IMR-90 (cell line): Measurements from ENCODE around the gene MS4A18. TPM values are rescaled to one million over a fixed set of nuclear protein-coding genes. Genes with fewer than 3 reads are reported as not detected.

Experiments used
- ATAC-seq: fragments of 200-7000 bp; cut with Tn5 transposase; 2 replicates; pipeline ENCODE4 v1.9.1; 2020; ENCODE audit warnings: low read depth, mild to moderate bottlenecking, moderate library complexity
- BruUV-seq: library from RNA; stranded (reverse); fragments of 400-500 nt; replicated peaks from 2 replicates; lab custom pipeline; 2021; lab: Mats Ljungman, UMichigan
- CTCF ChIA-PET: fragments of 300-600 bp; formaldehyde crosslinking; extraction: SDS; loops from one replicate; lab custom pipeline; 2021; ENCODE audit warnings: antibody characterized with exemption; lab: Yijun Ruan, JAX
- POLR2A ChIA-PET: fragments of 300-600 bp; sonication (Branson Sonifier 250); formaldehyde crosslinking; loops from one replicate; lab custom pipeline; 2022; ENCODE audit warnings: antibody characterized with exemption; ENCODE audit not compliant: unreplicated experiment; lab: Charles Lee
- DNase-seq: peaks from one replicate; pipeline ENCODE4 v3.0.0; 2013
- H2AFZ ChIP-seq: replicated peaks from 2 replicates; pipeline ENCODE3; 2013; ENCODE audit warnings: low read length, mild to moderate bottlenecking; ENCODE audit not compliant: poor library complexity
- H2AK5ac ChIP-seq: 2 replicates; pipeline ENCODE4 v1.6.1; 2013; ENCODE audit warnings: low read depth, low read length, inconsistent platforms
- H2AK9ac ChIP-seq: replicated peaks from 2 replicates; pipeline ENCODE3; 2013; ENCODE audit warnings: mild to moderate bottlenecking, low read depth, low read length, moderate library complexity; ENCODE audit not compliant: poor library complexity
- H2BK120ac ChIP-seq: 2 replicates; pipeline ENCODE4 v1.6.1; 2013; ENCODE audit warnings: low read depth, low read length, inconsistent platforms
- H2BK15ac ChIP-seq: 3 replicates; pipeline ENCODE4 v1.6.1; 2013; ENCODE audit warnings: low read depth, low read length, inconsistent platforms
- H2BK20ac ChIP-seq: 2 replicates; pipeline ENCODE4 v1.6.1; 2013; ENCODE audit warnings: low read depth, mild to moderate bottlenecking, inconsistent platforms, low read length, moderate library complexity
- H2BK5ac ChIP-seq: 2 replicates; pipeline ENCODE4 v1.6.1; 2013; ENCODE audit warnings: mild to moderate bottlenecking, low read depth, low read length, inconsistent platforms; ENCODE audit not compliant: poor library complexity, severe bottlenecking
- H3K14ac ChIP-seq: replicated peaks from 2 replicates; pipeline ENCODE4 v1.6.1; 2013; ENCODE audit warnings: low read depth, low read length, inconsistent platforms
- H3K18ac ChIP-seq: 2 replicates; pipeline ENCODE4 v1.6.1; 2013; ENCODE audit warnings: low read depth, low read length, control low read depth
- H3K23ac ChIP-seq: 2 replicates; pipeline ENCODE4 v1.6.1; 2013; ENCODE audit warnings: low read depth, low read length, inconsistent platforms
- H3K27ac ChIP-seq: 2 replicates; pipeline ENCODE4 v1.5.1; 2013; ENCODE audit warnings: mild to moderate bottlenecking, control low read depth, low read length; ENCODE audit not compliant: insufficient read depth
- H3K27me3 ChIP-seq: 2 replicates; pipeline ENCODE4 v1.6.1; 2013; ENCODE audit warnings: low read length; ENCODE audit not compliant: control insufficient read depth, insufficient read depth
- H3K36me3 ChIP-seq: 2 replicates; pipeline ENCODE4 v1.6.1; 2013; ENCODE audit warnings: low read length, mixed read lengths; ENCODE audit not compliant: control insufficient read depth, insufficient read depth
- H3K4ac ChIP-seq: 2 replicates; pipeline ENCODE4 v1.6.1; 2013; ENCODE audit warnings: low read depth, low read length, inconsistent platforms
- H3K4me1 ChIP-seq: 2 replicates; pipeline ENCODE4 v1.6.1; 2013; ENCODE audit warnings: low read length, mixed read lengths; ENCODE audit not compliant: control insufficient read depth, insufficient read depth
- H3K4me2 ChIP-seq: 2 replicates; pipeline ENCODE4 v1.6.1; 2013; ENCODE audit warnings: low read depth, mild to moderate bottlenecking, control low read depth, low read length, moderate library complexity
- H3K4me3 ChIP-seq: 2 replicates; pipeline ENCODE4 v1.5.1; 2013; ENCODE audit warnings: low read depth, mild to moderate bottlenecking, control low read depth, low read length, moderate library complexity; ENCODE audit not compliant: insufficient read depth
- H3K56ac ChIP-seq: 2 replicates; pipeline ENCODE4 v1.6.1; 2013; ENCODE audit warnings: low read length, inconsistent platforms; ENCODE audit not compliant: insufficient read depth; ENCODE audit errors: extremely low read depth
- H3K79me1 ChIP-seq, 2 experiments: 2 replicates each; pipeline ENCODE4 v1.6.1; 2013; ENCODE audit warnings: low read length in 2 of 2, inconsistent platforms in 1 of 2, low read depth in 1 of 2
- H3K9ac ChIP-seq: 2 replicates; pipeline ENCODE4 v1.6.1; 2013; ENCODE audit warnings: low read depth, low read length, control low read depth
- H3K9me1 ChIP-seq: 2 replicates; pipeline ENCODE4 v1.6.1; 2013; ENCODE audit warnings: low read length, inconsistent platforms; ENCODE audit not compliant: insufficient read depth
- H3K9me3 ChIP-seq: 2 replicates; pipeline ENCODE4 v1.6.1; 2013; ENCODE audit warnings: low read length; ENCODE audit not compliant: control insufficient read depth, insufficient read depth
- H4K20me1 ChIP-seq: 2 replicates; pipeline ENCODE4 v1.6.1; 2013; ENCODE audit warnings: low read length, inconsistent platforms; ENCODE audit not compliant: insufficient read depth
- H4K5ac ChIP-seq: 2 replicates; pipeline ENCODE4 v1.6.1; 2013; ENCODE audit warnings: mild to moderate bottlenecking, low read depth, low read length, control low read depth
- H4K8ac ChIP-seq, 2 experiments: 2 replicates each; pipeline ENCODE4 v1.6.1; 2013; ENCODE audit warnings: low read depth in 2 of 2, low read length in 2 of 2, control low read depth in 1 of 2, inconsistent platforms in 1 of 2
- H4K91ac ChIP-seq: 2 replicates; pipeline ENCODE4 v1.6.1; 2013; ENCODE audit warnings: low read depth, low read length, inconsistent platforms; ENCODE audit not compliant: insufficient read depth
- BHLHE40 ChIP-seq: fragments of 150-350 bp; IDR thresholded peaks from 2 replicates; pipeline ENCODE4 v1.6.1; 2016; ENCODE audit warnings: mild to moderate bottlenecking, low read depth, low read length
- FOS ChIP-seq: fragments of 150-350 bp; IDR thresholded peaks from 2 replicates; pipeline ENCODE4 v1.6.1; 2016; ENCODE audit warnings: low read depth, low read length
- WGBS, 2 experiments: methylation state at CpG; one replicate each; pipeline versions ENCODE4 v1.1.5 to v1.1.7; 2013; ENCODE audit warnings: missing lambda C conversion rate in 2 of 2; ENCODE audit not compliant: insufficient read length in 1 of 2; ENCODE audit errors: extremely low coverage in 2 of 2; 5-methylcytosine and 5-hydroxymethylcytosine counted together
- dilution Hi-C: fragments of 300-500 bp; cut with HindIII; formaldehyde crosslinking; loops from one replicate; pipeline ENCODE4 v1.14.3; 2018; ENCODE audit warnings: low sequenced_read_pairs; ENCODE audit not compliant: unreplicated experiment
- in situ Hi-C: fragments of 300-500 bp; cut with MboI; formaldehyde crosslinking; loops from 3 replicates; pipeline ENCODE4 v1.14.3; 2019; ENCODE audit warnings: low sequenced_read_pairs, inconsistent platforms, mixed read lengths
- intact Hi-C: fragments of 100-400 bp; cut with micrococcal nuclease; formaldehyde crosslinking; loops from 2 replicates; pipeline ENCODE4 v1.10.0; 2022
- polyA plus RNA-seq, 3 experiments: library from polyadenylated mRNA; depleted of rRNA; stranded (reverse); fragments of >200 nt; gene quantifications; 2 replicates each; pipeline ENCODE4 v1.2.3, GENCODE V29; 2012; ENCODE audit warnings: low replicate concordance in 1 of 3
- total RNA-seq: library from RNA; depleted of rRNA; stranded (reverse); fragments of >200 nt; gene quantifications from 2 replicates; pipeline ENCODE4 v1.2.3, GENCODE V29; 2012
- TF ChIP-seq, protein P1 (sequence below): fragments of 150-350 bp; IDR thresholded peaks from 2 replicates; pipeline ENCODE4 v1.6.1; 2017; ENCODE audit warnings: mild to moderate bottlenecking, antibody characterized with exemption, low read length, low read depth
- TF ChIP-seq, protein P2 (sequence below): fragments of 150-350 bp; IDR thresholded peaks from 2 replicates; pipeline ENCODE4 v1.6.1; 2016; ENCODE audit warnings: low read depth, mild to moderate bottlenecking, low read length, moderate library complexity, borderline replicate concordance

Gene MS4A18
- total and polyA plus RNA-seq, 2 of the 4 experiments (the other 2 are of a cell fraction), result not detected

DNA sequence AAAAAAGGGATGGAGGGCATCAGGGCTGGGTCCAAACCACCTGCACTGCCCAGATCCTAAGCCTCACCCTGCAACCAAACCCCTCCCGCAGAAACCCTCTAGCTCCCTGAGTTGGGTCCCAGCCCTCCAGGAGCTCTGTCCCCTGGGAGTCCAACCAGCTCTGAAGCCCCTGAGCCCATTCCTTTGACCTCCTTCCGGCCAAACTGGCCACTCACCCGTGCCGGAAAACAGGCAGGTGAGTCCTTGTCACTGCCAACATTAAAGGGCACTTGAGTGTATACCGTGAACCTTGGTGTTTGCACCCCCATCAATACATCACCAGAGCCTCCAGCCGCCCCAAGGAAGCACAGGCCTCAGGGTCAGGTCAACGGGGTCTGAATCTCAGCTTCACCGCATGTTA lies 43.7 kb downstream of the MS4A18 start:
- TF ChIP-seq BHLHE40 (no peak), FOS (no peak)
- TF ChIP-seq, protein P1, sequence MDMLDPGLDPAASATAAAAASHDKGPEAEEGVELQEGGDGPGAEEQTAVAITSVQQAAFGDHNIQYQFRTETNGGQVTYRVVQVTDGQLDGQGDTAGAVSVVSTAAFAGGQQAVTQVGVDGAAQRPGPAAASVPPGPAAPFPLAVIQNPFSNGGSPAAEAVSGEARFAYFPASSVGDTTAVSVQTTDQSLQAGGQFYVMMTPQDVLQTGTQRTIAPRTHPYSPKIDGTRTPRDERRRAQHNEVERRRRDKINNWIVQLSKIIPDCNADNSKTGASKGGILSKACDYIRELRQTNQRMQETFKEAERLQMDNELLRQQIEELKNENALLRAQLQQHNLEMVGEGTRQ, result no peak
- TF ChIP-seq, protein P2, sequence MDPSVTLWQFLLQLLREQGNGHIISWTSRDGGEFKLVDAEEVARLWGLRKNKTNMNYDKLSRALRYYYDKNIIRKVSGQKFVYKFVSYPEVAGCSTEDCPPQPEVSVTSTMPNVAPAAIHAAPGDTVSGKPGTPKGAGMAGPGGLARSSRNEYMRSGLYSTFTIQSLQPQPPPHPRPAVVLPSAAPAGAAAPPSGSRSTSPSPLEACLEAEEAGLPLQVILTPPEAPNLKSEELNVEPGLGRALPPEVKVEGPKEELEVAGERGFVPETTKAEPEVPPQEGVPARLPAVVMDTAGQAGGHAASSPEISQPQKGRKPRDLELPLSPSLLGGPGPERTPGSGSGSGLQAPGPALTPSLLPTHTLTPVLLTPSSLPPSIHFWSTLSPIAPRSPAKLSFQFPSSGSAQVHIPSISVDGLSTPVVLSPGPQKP, result no peak
- WGBS, 2 experiments, result 86% methylated on average over 5 of the region's 8 CpGs; no CpG with 5 or more reads in 1 of the 2 experiments
- POLR2A ChIA-PET, result no interaction called here
- Histone ChIP-seq H3K79me1 (no peaks in the 10 kb centered on the region), H3K4me2 (no peak overlapping the region), H2BK20ac (no peak overlapping the region), H4K8ac (no peak overlapping the region), H2BK15ac (no peak overlapping the region), H3K4me3 (no peak overlapping the region), H3K27me3 (peaks cover 15% of the 10 kb centered on the region), H3K23ac (no peak overlapping the region), H3K14ac (no peak overlapping the region), H3K18ac (no peak overlapping the region), H3K9me1 (no peaks in the 10 kb centered on the region), H2BK5ac (no peak overlapping the region), H4K91ac (no peak overlapping the region), H2BK120ac (no peak overlapping the region), H3K4ac (no peak overlapping the region), H3K9ac (no peak overlapping the region), H3K27ac (no peak overlapping the region), H3K36me3 (no peaks in the 10 kb centered on the region), H3K4me1 (no peaks in the 10 kb centered on the region), H2AFZ (no peak overlapping the region), H2AK5ac (no peak overlapping the region), H4K5ac (no peak overlapping the region), H3K9me3 (no peaks in the 10 kb centered on the region), H2AK9ac (no peak overlapping the region), H4K20me1 (no peaks in the 10 kb centered on the region), H3K56ac (no peak overlapping the region)
- in situ Hi-C loops (no loop called here), intact Hi-C loops (no loop called here), dilution Hi-C loops (no loop called here)
- no peak for ATAC-seq
- CTCF ChIA-PET, result no interaction called here
- no TSS peak for BruUV-seq
- no peak for DNase-seq
